ENCODE results near the gene RAMP1.

Gene RAMP1

GRCh38 chr2:237895544-237896506 lies 36.4 kb downstream of the RAMP1 start:
- DNase-seq (ENCODE audit: low read depth): no peak

GRCh38 chr2:237896507-237896892 lies 37.1 kb downstream of the RAMP1 start:
- DNase-seq (ENCODE audit: low read depth): no peak

- DNase-seq (ENCODE audit: low read depth): no peak
These were observed 37.5 kb downstream of the RAMP1 start for GRCh38 chr2:237896956-237897355.

GRCh38 chr2:237898057-237898414 lies 38.6 kb downstream of the RAMP1 start:
- no peak for DNase-seq (ENCODE audit: low read depth)

- no peak for DNase-seq (ENCODE audit: low read depth)
These were observed 41.7 kb downstream of the RAMP1 start for GRCh38 chr2:237900891-237901831.

DNA sequence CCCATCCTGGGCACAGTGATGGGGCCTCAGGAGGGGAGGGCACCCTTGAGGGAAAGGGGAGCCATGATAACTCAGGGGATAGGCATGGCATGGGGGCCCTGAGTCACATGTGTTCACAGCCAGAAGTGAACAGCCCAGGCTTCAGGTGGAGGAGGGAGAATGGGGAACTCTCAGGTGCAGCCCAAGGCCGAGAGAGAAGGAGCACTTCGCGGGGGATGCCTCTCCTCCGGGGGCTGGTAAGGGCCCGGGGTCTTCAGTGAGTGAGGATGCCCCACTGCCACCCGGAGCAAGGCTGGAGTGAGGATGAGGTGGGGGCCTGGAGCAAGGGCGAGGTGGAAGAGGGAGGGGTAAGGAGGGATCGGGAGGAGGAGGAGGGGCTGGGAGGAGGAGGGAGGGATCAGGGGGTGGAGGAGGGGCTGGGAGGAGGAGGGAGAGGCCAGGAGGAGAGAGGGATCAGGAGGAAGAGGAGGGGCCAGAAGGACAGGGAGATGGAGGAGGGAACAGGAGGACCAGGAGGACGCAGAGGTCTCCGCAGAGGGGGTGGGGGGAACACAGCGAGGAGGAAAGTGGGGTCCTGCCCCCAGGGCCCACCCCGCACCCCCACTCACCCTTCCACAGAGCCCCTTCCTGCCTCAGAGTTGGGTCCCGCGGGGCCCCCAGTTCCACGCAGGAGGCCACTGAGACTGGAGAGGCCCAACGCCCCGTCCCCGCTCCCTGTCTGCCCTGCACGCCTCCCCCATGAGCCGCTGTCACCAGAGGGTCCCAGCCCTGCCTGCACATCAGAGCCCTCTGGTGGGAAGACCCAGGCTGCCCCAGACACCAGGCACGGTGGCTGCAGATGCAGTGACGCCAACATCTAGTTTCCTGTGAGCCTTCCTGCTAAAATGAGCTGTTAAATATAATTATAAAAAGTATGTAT lies 42.8 kb downstream of the RAMP1 start:
- DNase-seq (ENCODE audit: low read depth): no peak

DNA sequence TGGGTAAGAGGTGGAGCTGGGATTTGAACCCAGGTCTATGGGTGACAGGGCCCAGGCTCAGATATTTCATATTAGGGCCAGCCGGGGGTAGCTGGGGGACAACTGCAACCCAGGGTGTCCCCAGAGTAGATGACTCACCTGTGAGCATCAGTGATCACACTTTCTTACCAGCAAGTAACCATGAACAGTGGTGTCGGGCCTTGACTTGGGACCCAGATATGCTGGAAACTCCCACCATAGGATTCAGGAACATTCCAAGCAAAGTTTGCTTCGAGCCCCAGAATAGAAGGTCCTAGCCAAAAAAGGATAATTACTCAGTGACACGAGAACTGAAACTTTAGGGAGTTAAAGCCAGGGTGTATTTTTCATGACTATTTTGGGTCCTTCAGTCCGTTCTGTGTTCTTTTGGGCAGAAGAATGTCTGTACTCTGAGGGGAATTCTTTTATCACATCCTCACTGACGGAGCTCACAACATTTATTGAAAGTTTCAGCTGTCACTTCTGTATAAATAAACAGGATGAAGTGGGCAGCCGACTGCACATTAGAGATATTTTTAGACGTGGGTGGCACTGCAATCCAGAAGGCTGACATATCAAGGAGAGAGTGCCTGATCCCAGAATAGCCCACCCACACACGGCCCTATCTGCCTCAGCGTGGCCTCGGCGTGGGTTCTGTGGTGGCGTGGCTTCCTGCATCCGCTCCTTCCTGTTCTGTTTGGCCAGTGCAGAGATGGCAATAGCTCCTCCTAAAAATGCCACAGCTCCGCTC lies 45.6 kb downstream of the RAMP1 start:
- DNase-seq (ENCODE audit: low read depth): no peak

- no peak for DNase-seq (ENCODE audit: low read depth)
These were observed 47.7 kb downstream of the RAMP1 start for GRCh38 chr2:237907144-237907543.

- no peak for DNase-seq (ENCODE audit: low read depth)
These were observed 49.8 kb downstream of the RAMP1 start for GRCh38 chr2:237909075-237909695.

DNA sequence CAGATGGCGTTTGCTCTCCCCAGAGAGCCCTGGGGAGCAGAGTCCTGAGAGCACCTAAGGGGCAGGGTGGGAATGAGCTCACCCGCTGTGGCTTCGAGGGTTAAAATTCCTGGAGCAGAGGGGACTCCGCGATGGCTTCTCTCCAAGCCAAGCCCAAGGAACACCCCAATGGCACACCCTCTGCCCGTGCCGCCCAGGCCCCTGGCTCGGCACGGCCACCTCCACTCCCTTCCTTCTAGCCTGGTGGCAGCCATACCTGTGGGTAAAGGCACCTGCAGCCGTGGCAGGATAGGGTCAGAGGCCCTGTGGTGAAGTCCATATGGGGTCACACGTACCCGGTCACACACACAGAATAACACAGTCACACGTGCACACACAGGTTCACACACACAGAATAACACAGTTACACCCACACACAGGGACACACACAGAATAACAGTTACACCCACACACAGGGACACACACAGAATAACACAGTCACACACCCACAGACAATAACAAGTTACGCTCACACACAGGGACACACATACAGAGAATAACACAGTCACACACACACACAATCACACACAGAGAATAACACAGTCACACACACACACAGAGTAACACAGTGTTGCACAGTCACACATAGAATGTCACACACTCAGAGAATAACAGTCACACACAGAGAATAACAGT lies 50.5 kb downstream of the RAMP1 start:
- no peak for DNase-seq (ENCODE audit: low read depth)

DNA sequence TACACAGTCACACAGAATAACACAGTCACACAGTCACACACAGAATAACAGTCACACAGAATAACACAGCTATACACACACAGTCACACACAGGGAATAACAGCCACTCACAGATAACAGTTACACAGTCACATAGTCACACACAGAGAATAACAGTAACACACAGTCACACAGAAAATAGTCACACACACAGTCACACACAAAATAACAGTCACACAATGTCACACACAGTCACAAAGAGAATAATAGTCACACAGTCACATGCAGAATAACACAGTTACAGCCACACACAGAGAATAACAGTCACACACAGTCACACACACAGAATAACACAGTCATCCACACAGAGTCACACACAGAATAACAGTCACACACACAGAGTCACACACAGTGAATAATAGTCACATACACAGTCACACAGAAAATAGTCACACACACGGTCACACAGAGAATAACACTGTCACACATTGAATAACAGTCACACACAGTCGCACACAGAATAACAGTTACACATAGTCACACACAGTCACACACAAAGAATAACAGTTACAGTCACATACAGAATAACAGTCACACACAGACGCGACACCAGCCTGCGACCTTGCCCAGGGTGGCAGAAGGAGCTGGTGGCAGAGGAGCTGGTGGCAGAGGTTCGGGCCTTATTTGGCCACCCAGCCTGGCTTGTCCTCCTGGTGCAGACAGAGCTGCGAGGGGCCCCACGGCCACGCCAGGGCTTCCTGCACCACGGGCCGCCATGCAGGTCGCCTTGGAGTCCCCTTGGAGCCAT lies 51.3 kb downstream of the RAMP1 start:
- DNase-seq (ENCODE audit: low read depth): no peak

- DNase-seq (ENCODE audit: low read depth): no peak
These were observed 52.1 kb downstream of the RAMP1 start for GRCh38 chr2:237911363-237912017.

GRCh38 chr2:237912271-237913192 lies 53.1 kb downstream of the RAMP1 start:
- DNase-seq (ENCODE audit: low read depth): no peak

DNA sequence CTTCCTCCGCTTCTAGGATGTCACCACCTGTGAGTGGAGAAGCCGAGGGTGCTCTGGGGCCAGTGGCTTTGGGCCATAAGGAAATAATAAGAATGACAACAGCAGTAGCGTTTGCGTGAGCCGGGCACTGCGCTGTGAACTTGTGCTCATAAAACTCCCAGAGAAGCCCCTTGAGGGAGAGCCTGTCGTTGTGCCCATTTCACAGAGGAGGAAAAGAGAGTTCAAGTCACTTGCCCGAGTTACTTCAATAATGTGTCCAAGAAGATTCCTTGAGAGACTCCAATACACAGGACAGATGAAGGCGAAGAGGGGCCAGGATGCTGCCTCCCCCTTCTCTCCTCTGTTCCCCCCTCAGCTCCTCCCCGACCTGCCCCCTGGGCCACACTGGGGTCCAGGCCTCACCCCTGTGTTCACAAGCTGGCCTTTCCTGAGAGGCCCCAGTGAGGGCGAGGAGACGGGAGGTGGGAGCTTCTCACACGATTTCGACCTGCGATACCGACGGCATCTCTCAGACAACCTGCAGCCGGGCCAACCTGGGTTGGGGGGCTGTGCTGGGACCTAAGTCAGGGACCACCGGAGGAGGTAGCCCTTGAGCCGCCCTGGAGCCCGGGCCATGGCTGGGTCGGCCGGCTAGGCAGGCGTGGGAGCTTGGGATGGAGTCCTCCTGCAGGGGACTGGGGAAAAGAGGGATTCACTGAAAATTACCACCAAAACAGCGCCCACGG lies 53.9 kb downstream of the RAMP1 start:
- DNase-seq (ENCODE audit: low read depth): no peak

- DNase-seq (ENCODE audit: low read depth): no peak
These were observed 56.2 kb downstream of the RAMP1 start for GRCh38 chr2:237915576-237915975.

DNA sequence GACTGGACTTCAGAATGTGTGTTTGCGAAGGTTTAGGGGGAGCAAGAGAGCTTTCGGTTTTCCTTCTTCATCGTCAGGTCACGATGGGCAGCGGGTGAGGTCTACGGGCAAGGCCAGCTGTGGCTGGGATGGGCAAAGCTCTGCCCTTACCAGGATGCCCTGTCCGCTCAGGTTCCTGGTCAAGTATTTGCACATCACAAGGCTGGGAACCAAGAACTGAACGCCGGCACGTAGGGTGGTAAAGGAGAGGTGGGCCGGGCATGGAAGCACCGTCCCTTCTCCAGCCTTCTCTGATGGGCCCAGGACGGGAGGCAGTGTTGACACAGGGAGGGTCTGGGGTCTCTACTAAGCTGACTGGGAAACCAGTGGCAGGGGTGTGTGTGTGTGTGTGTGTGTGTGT lies 56.9 kb downstream of the RAMP1 start:
- no peak for DNase-seq (ENCODE audit: low read depth)
